Naive thymus-derived CD8-positive, alpha-beta T cell (primary cell): ENCODE results near the gene MIAT. TPM values are rescaled to one million over a fixed set of nuclear protein-coding genes. Genes with fewer than 3 reads are reported as not detected.

Source experiments
- ATAC-seq, 2 donors: fragments of 150-1000 bp; cut with Tn5 transposase in 1 of 2; sonication (Bioruptor Pico), chemical (Tn5 transposase) in 1 of 2; 1 replicate in 1 of 2; 2 replicates in 1 of 2; pipeline ENCODE4 v1.10.0; 2021; ENCODE audit warnings: mild to moderate bottlenecking in 2 of 2, moderate library complexity in 2 of 2
- POLR2A ChIA-PET: fragments of 350-600 bp; sonication (Branson Sonifier 250); formaldehyde crosslinking; loops from one replicate; lab custom pipeline; 2021; ENCODE audit warnings: antibody characterized with exemption; lab: Charles Lee
- DNase-seq, 10 donors: peaks; one replicate each; pipeline versions ENCODE4 v3.0.0 to v3.0.0-alpha.2; 2020 to 2022
- H3K27ac Mint-ChIP-seq, 10 donors: one replicate each; pipeline ENCODE4 v1.8.0; 2020 to 2022; ENCODE audit warnings: mild to moderate bottlenecking in 10 of 10, mixed read lengths in 10 of 10, moderate library complexity in 4 of 10, inconsistent platforms in 1 of 10
- H3K27me3 Mint-ChIP-seq, 5 donors: one replicate each; pipeline ENCODE4 v1.8.0; 2021 to 2022; ENCODE audit warnings: mixed read lengths in 5 of 5
- H3K36me3 Mint-ChIP-seq, 3 donors: one replicate each; pipeline ENCODE4 v1.8.0; 2020 to 2022; ENCODE audit warnings: mixed read lengths in 3 of 3, mild to moderate bottlenecking in 2 of 3, inconsistent platforms in 1 of 3
- H3K4me1 Mint-ChIP-seq, 4 donors: one replicate each; pipeline ENCODE4 v1.8.0; 2021 to 2022; ENCODE audit warnings: mixed read lengths in 4 of 4
- H3K4me3 Mint-ChIP-seq, 10 donors: one replicate each; pipeline ENCODE4 v1.8.0; 2020 to 2022; ENCODE audit warnings: mild to moderate bottlenecking in 10 of 10, mixed read lengths in 10 of 10, moderate library complexity in 6 of 10, inconsistent platforms in 1 of 10
- H3K9me3 Mint-ChIP-seq, 9 donors: one replicate each; pipeline ENCODE4 v1.8.0; 2020 to 2022; ENCODE audit warnings: mixed read lengths in 9 of 9, mild to moderate bottlenecking in 3 of 9, inconsistent platforms in 1 of 9, moderate library complexity in 1 of 9
- polyA plus RNA-seq, 3 donors: library from polyadenylated mRNA; unstranded; fragments of 300-500 nt; fragmentation: Illumina TruSeq; gene quantifications; one replicate each; pipeline ENCODE4 v1.2.3, GENCODE V29; 2021
- total RNA-seq, 8 experiments: library from RNA in 2 of 8; stranded (reverse) in 2 of 8; gene quantifications; one replicate each; pipeline ENCODE4 v1.2.3 and lab custom pipeline; 2021 to 2026

MIAT gene
- total and polyA plus RNA-seq, 5 experiments from 2014 or later: 0.06 to 362 (median 0.76) TPM

DNA sequence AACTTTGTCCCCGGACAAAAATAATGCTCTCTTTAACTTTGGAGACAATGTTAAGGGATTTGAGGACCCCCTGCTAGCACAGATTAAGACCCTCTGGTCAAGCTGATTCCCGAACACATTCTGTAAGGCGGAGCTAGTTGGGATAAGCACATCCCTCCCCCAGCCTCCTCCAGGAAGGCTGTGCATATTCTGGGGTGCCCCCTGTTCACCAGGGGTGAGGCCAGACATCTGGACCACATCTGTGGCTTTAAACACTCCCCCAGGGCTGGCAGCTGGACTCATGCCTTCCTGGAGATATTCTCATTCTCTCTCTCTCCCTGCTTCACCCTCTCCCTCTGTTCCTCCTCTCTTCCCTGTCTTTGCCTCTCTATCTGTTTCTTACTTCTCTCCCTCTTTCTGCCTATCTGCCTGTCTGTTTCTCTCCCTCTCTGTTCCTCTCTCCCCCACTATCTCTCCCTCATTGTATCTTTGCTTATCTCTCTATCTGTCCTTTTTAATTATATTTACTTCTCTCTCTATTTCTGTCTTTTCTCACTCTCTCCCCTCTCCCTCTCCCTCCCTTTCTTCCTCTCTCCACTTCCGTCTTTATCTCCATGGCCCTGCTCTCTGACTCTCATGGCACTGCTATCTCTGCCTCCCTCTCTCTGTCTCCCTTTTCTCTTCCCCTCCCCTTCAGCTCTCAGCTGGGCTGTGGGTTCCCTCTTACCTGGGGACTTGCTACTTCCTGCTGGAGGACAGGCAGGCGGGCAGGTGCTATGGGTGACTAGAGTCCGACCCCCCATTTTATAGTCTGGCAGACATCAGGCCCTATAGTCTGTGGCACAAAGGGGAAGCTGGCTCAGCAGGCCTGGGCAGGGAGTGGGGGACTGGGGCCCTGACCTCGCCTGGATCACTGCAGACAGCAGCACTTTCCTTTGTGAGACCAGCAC lies 39.9 kb upstream of the MIAT start, which contains the start of gene CRYBB1:
TSS of gene CRYBB1 (minus strand) at position 757 of the 929 bp plus-strand sequence. CDS start 1,708 bp downstream, outside the sequence.
- H3K9me3 Mint-ChIP-seq: no peaks in the 10 kb centered on the region
- POLR2A ChIA-PET: interaction anchor here (0.5 to 0.8 kb wide), 2 partner anchors 20 to 22 kb away, joined by 3 read pairs; no protein-coding TSS in a partner anchor
- peak within 1 kb of the TSS in 1 of 10 donors; percentile 23 for H3K4me3 Mint-ChIP-seq
- H3K36me3 Mint-ChIP-seq: no peaks in the 10 kb centered on the region
- no peak for DNase-seq
- H3K4me1 Mint-ChIP-seq: peaks cover 21 to 44% (median 24%) of the 10 kb centered on the region in 4 donors
- no peaks in the 10 kb centered on the region for H3K27me3 Mint-ChIP-seq
- ATAC-seq: peak in 1 of 2 donors; percentile 57
- H3K27ac Mint-ChIP-seq: peak within 1 kb of the TSS in 8 of 10 donors; percentile 14 to 87 (median 68)

DNA sequence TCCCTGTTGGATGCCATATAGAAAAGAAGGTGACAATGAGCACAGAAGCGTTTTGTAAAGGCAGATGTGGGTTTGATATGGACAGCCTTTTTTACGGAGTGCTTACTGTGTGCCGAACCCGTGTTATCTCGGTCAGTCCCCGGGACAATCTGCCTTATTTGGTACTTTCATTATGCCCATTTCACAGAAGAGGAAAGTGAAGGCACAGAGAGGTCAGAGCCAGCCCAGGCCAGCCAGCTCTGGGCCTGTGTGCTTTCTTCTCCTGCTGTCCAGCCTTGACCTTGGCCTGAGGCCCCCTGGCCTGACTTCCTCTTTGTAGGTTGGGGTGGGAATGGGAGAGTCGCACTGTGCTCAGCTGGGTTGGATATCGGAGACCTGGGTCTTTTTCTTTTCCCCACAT lies 38.9 kb upstream of the MIAT start:
- POLR2A ChIA-PET: no interaction called here
- H3K27ac Mint-ChIP-seq: no peak overlapping the region

DNA sequence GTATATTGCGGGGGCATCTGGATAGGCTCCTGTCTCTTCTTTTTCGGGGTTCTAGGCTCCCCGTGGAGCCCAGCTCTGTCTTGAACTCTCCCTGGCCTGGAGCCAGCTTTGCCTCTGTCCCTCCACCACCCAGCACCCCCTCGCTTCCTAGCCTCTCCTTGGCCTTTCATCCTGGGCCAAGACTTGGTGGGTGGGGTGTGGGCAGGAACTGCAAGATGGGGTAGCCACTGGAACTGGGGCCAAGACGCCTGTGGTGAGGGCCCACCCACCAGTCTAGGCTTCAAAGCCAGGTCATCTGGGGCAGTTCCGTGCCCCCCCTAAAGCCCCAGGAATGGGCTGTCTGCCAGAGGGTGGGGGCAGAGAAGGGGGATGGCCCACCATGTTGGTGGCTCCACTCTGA lies 37.9 kb upstream of the MIAT start:
- Mint-ChIP-seq H3K4me1 (peaks cover 17 to 39% (median 23%) of the 10 kb centered on the region in 4 donors), H3K36me3 (no peaks in the 10 kb centered on the region), H3K9me3 (peaks cover 0 to 10% (median 0%) of the 10 kb centered on the region in 9 donors), H3K27ac (no peak overlapping the region), H3K4me3 (no peak overlapping the region), H3K27me3 (no peaks in the 10 kb centered on the region)
- ATAC-seq (no peak), DNase-seq (no peak)
- POLR2A ChIA-PET: no interaction called here

More for the DNA sequence above, 38.9 kb upstream of the MIAT start:
- no peaks in the 10 kb centered on the region for H3K9me3 Mint-ChIP-seq
- no peaks in the 10 kb centered on the region for H3K27me3 Mint-ChIP-seq
- no peak overlapping the region for H3K4me3 Mint-ChIP-seq
- H3K36me3 Mint-ChIP-seq: no peaks in the 10 kb centered on the region
- DNase-seq: no peak
- ATAC-seq: no peak
- H3K4me1 Mint-ChIP-seq: peaks cover 17 to 44% (median 24%) of the 10 kb centered on the region in 4 donors

DNA sequence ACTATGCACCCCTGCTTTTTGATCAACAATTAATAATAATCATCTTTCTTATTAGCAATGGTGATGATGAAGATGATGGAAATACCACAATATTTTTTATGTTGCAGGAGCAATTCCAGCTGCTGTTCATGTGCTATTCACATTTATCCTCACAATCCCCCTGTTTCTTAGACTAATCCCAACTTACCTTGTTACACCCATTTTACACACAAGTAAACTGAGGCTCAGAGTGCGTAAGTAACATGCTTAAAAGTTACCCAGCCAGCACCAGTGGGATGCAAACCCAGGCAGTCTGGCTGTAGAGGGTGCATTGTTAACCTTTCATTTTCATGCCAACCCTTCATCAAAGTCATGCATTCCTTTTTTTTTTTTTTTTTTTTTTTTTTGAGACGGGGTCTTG lies 37.2 kb upstream of the MIAT start:
- ATAC-seq: no peak
- Mint-ChIP-seq H3K27ac (no peak overlapping the region), H3K4me1 (peaks cover 15 to 36% (median 21%) of the 10 kb centered on the region in 4 donors), H3K36me3 (no peaks in the 10 kb centered on the region), H3K4me3 (no peak overlapping the region), H3K9me3 (peaks cover 0 to 10% (median 0%) of the 10 kb centered on the region in 9 donors), H3K27me3 (no peaks in the 10 kb centered on the region)
- no peak for DNase-seq
- POLR2A ChIA-PET: interaction anchor here (0.8 kb wide), 1 partner anchor 25 kb away, joined by 3 read pairs; no protein-coding TSS in a partner anchor

DNA sequence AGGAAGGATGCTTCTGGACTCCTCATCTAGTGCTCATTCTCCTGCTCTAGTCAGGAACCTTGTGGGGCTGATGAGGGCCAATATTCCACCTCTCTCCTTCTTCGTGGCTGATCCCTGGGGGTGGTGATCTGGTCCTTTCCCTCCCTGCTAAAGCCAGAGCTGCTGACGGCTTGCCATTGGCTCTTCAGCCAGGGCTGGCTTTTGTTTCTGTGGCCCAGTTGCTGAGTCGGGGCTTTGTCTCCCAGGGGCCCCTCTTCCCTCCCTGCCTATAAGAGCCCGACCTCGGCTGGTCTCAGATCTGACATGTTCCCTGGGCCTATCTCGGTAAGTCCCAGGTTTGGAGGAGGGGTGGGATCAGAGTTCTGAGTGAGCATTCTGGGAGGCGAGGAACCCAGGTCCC lies 35.7 kb upstream of the MIAT start, which contains the start of gene CRYBA4:
TSS of gene CRYBA4 (plus strand) at position 301 of the 400 bp plus-strand sequence. CDS start 634 bp downstream, outside the sequence.
- POLR2A ChIA-PET: no interaction called here
- peak within 1 kb of the TSS in 4 of 10 donors; percentile 9 to 54 (median 30) for H3K27ac Mint-ChIP-seq
- no peak within 1 kb of the TSS for H3K4me3 Mint-ChIP-seq
- H3K9me3 Mint-ChIP-seq: peaks cover 0 to 10% (median 0%) of the 10 kb centered on the region in 9 donors
- ATAC-seq: no peak
- DNase-seq: no peak
- no peaks in the 10 kb centered on the region for H3K27me3 Mint-ChIP-seq
- H3K4me1 Mint-ChIP-seq: peaks cover 7 to 21% (median 14%) of the 10 kb centered on the region in 4 donors
- H3K36me3 Mint-ChIP-seq: no peaks in the 10 kb centered on the region

DNA sequence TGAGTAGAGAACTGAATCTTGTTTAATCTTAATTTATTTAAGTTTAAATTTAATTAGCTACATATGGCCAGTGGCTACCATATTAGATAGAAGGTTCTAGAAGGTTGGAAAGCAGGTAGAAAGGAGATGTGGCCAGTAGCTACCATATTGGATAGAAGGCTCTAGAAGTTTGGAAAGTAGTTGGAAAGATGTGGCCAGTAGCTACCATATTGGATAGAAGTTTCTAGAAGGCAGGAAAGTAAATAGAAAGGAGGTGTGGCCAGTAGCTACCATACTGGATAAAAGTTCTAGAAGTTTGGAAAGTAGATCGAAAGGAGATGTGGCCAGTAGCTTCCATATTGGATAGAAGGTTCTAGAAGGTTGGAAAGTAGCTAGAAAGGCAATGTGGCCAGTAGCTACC lies 33.4 kb upstream of the MIAT start:
- peaks cover 0 to 10% (median 0%) of the 10 kb centered on the region in 9 donors for H3K9me3 Mint-ChIP-seq
- no peaks in the 10 kb centered on the region for H3K27me3 Mint-ChIP-seq
- peak overlapping the region in 2 of 10 donors; percentile 5 to 40 for H3K27ac Mint-ChIP-seq
- POLR2A ChIA-PET: interaction anchor here (1.1 kb wide), 1 partner anchor 33 kb away, joined by 4 read pairs; no protein-coding TSS in a partner anchor
- no peak overlapping the region for H3K4me3 Mint-ChIP-seq
- H3K4me1 Mint-ChIP-seq: peaks cover 1 to 19% (median 13%) of the 10 kb centered on the region in 4 donors
- no peaks in the 10 kb centered on the region for H3K36me3 Mint-ChIP-seq
- DNase-seq (no peak), ATAC-seq (no peak)

DNA sequence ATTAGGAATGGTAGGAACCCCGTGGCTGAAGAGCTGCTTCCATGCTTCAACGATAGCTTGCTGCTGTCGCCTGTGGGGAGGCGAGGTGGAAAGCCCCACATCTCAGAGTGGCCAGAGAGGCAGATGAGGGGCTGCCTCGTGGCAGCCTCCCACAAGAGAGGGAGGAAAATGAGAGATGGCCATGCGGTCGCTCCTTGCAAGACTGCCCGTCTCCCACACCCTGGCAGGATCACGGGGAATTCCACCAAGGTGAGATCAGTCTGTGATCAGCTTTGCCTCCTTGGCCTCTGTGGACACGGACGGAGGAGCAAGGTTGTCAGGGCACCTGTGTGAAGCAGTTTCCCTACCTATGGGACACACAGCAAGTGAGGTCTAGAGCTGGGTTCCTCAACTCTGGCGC lies 32.6 kb upstream of the MIAT start:
- POLR2A ChIA-PET: interaction anchor here (1.1 kb wide), 1 partner anchor 34 kb away, joined by 4 read pairs; no protein-coding TSS in a partner anchor
- Mint-ChIP-seq H3K4me3 (no peak overlapping the region), H3K27ac (peak overlapping the region in 1 of 10 donors; percentile 6), H3K27me3 (no peaks in the 10 kb centered on the region), H3K9me3 (peaks cover 0 to 10% (median 0%) of the 10 kb centered on the region in 9 donors), H3K36me3 (no peaks in the 10 kb centered on the region), H3K4me1 (peaks cover 1 to 19% (median 12%) of the 10 kb centered on the region in 4 donors)
- no peak for DNase-seq
- ATAC-seq: no peak

DNA sequence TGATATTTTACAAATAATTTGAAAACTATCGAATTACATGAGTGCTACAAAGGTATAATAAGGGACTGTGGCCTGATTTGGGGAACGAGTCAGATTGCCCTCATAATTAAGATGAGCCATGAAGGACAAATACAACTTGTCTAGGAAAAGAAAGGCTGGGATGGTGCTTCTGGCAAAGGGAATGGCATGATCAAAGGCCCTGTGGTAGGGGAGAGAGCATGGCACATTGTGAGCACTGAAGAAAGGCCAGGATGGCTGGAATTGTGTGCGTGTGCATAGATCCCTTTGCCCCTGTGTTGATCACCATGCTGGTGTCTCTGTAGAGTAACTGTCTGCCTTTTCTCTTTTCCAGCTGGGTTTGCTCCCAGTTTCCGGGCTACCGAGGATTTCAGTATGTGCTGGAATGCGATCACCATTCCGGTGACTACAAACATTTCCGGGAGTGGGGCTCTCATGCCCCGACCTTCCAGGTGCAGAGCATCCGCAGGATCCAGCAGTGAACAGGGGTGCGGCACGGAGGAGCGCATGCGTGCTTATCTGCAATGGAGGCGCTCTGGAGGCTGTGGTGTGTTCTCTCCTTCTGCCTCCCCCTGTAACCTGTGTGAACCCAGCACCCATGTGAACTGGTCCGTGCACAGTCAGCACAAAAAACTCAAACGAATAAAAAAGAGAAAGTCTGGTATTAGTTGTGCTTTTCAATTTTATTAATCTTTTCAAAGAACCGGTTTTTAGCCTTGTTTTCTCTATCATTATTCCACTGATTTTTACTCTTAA lies 27.2 kb upstream of the MIAT start:
- Mint-ChIP-seq H3K36me3 (no peaks in the 10 kb centered on the region), H3K4me1 (peaks cover 9 to 34% (median 18%) of the 10 kb centered on the region in 4 donors)
- POLR2A ChIA-PET: no interaction called here

DNA sequence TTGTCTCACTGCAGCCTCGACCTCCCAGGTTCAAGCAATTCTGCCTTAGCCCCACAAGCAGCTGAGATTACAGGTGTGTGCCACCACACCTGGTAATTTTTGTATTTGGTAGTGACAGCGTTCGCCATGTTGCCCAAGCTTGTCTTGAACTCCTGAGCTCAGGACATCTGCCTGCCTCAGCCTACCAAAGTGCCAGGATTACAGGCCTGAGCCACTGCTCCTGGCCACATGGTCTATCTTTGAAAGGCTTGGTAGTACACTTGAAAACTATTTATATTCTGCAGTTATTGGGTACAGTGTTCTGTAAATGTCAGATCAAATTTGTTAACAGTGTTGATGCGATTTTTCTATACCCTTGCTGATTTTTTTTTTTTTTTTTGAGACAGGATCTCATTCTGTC lies 26.1 kb upstream of the MIAT start:
- POLR2A ChIA-PET: interaction anchor here (1.1 kb wide), 1 partner anchor 15 kb away, joined by 3 read pairs; no protein-coding TSS in a partner anchor
- Mint-ChIP-seq H3K4me3 (no peak overlapping the region), H3K9me3 (no peaks in the 10 kb centered on the region), H3K27ac (no peak overlapping the region), H3K36me3 (no peaks in the 10 kb centered on the region), H3K4me1 (peaks cover 9 to 34% (median 18%) of the 10 kb centered on the region in 4 donors), H3K27me3 (no peaks in the 10 kb centered on the region)
- ATAC-seq (no peak), DNase-seq (no peak)

More for the DNA sequence above, 27.2 kb upstream of the MIAT start:
- ATAC-seq: no peak
- DNase-seq: no peak
- Mint-ChIP-seq H3K27me3 (no peaks in the 10 kb centered on the region), H3K4me3 (no peak overlapping the region), H3K9me3 (no peaks in the 10 kb centered on the region), H3K27ac (no peak overlapping the region)

DNA sequence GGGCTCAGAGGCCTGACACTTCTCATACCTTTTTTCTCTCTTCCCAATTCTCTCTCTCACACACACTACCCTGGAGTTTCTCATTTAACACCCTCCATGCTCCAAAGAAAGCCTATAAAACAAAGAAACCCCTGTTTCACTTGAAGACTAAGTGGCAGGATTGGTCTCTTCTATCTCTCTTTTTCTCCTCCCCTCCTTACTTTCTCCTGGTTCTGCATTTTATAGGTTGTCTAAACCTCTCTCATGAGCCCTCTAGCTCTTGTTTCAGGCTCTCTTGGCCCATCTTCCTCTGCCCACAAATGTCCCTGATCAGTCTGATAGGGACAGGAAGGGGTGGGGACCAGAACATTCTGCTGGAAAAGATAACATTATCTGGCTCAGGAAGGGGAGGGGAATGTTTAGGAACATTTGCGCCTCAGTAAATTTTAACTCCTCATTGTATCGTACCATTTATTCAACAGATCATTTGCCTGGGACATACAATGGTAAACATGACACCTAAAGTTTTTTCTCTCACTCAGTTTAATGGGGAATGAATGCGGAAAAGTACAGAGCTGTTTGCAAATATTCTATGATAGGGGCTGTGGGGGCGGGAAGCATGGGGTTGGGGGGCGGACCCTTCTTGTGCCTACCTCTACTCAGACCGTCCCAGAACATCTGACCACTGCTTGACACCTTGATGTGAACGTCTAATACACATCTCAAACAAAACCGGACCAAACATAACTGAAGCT lies 24.8 kb upstream of the MIAT start:
- no peaks in the 10 kb centered on the region for H3K27me3 Mint-ChIP-seq
- POLR2A ChIA-PET: interaction anchor here (0.5 to 1.7 kb wide), 2 partner anchors 9 to 10 kb away, joined by 4 read pairs; no protein-coding TSS in a partner anchor

DNA sequence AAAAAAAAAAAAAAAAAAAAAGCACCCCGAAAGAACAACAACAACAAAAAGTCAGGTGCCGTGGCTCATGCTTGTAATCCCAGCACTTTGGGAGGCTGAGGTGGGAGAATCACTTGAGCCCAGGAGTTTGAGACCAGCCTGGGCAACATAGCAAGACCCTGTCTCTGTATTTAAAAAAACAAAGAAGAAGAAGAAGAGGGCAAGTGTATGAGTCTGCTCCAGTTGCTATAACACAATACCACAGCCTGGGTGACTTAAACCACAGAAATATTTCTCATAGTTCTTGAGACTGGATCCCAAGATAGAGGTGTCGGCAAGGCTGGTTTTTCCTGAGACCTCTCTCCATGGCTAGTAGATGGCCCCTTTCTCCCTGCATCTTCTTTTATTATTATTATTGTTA lies 23.2 kb upstream of the MIAT start:
- no peak overlapping the region for H3K4me3 Mint-ChIP-seq
- H3K27me3 Mint-ChIP-seq: no peaks in the 10 kb centered on the region
- POLR2A ChIA-PET: interaction anchor here (1.7 kb wide), 1 partner anchor 9 kb away, joined by 4 read pairs; no protein-coding TSS in a partner anchor
- DNase-seq: no peak
- H3K36me3 Mint-ChIP-seq: no peaks in the 10 kb centered on the region
- H3K4me1 Mint-ChIP-seq: peaks cover 3 to 17% (median 8%) of the 10 kb centered on the region in 4 donors
- no peak for ATAC-seq
- no peak overlapping the region for H3K27ac Mint-ChIP-seq
- H3K9me3 Mint-ChIP-seq: no peaks in the 10 kb centered on the region

More for the DNA sequence above, 24.8 kb upstream of the MIAT start:
- Mint-ChIP-seq H3K4me1 (peaks cover 8 to 28% (median 10%) of the 10 kb centered on the region in 4 donors), H3K27ac (peak overlapping the region in 2 of 10 donors; percentile 14 to 16), H3K36me3 (no peaks in the 10 kb centered on the region), H3K4me3 (no peak overlapping the region), H3K9me3 (no peaks in the 10 kb centered on the region)
- no peak for DNase-seq
- ATAC-seq: no peak
